Ishikawa (cell line): Measurements from ENCODE around the gene ZNF618.

Source experiments
- FOXM1 ChIP-seq: IDR thresholded peaks from 2 replicates; pipeline ENCODE4 v1.6.1; 2012; ENCODE audit warnings: low read depth, borderline replicate concordance
- TEAD4 ChIP-seq: IDR thresholded peaks from 2 replicates; pipeline ENCODE4 v1.6.1; 2012

DNA sequence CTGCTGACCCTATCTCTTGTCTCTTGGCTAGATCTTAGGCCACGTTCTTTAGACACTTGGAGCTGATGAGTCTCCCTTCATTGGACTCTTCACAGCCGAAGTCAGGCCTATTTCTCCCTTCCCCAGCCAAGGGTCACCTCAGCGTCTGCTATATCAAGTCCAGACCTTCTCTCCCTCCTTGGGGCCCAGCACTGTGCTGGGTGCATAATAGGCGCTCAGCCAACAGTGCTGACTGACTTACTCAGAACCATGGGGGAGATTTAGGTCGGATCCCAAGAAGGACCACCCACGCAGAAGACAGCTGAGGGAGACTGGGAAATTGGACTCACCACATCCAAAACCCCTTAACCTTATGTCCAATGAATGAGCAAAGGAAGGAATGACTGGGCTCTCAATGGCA, 207.6 kb downstream of the ZNF618 start:
- TF ChIP-seq TEAD4 (no peak), FOXM1 (no peak)
